Ovary (tissue), 9 donors: ENCODE results near the gene PRICKLE3. TPM values are rescaled to one million over a fixed set of nuclear protein-coding genes. Genes with fewer than 3 reads are reported as not detected.

Source experiments
- DNase-seq, 5 donors: peaks; one replicate each; pipeline ENCODE4 v3.0.0-alpha.2; 2019 to 2020
- H3K27ac ChIP-seq, 2 donors: fragments of 200-600 bp; one replicate each; pipeline versions ENCODE4 v1.5.1 to v1.8.0; 2019 to 2022
- H3K27me3 ChIP-seq: fragments of 200-600 bp; one replicate; pipeline ENCODE4 v1.8.0; 2022
- H3K36me3 ChIP-seq: fragments of 200-600 bp; sonication (generic); one replicate; pipeline ENCODE4 v1.5.1; 2019
- H3K4me1 ChIP-seq: one replicate; pipeline ENCODE4 v1.8.1; 2013; ENCODE audit warnings: mild to moderate bottlenecking, moderate library complexity; ENCODE audit not compliant: insufficient read depth
- H3K4me3 ChIP-seq: fragments of 200-600 bp; sonication (generic); one replicate; pipeline ENCODE4 v1.5.1; 2017
- H3K9me3 ChIP-seq, 2 donors: fragments of 200-600 bp in 1 of 2; sonication (generic) in 1 of 2; one replicate each; pipeline versions ENCODE4 v1.5.1 to v1.8.1; 2013 to 2019; ENCODE audit warnings: mild to moderate bottlenecking in 1 of 2, moderate library complexity in 1 of 2
- CTCF ChIP-seq, 3 donors: fragments of 450-650 bp in 2 of 3; fragments of 200-600 bp in 1 of 3; IDR thresholded peaks; one replicate each; pipeline versions ENCODE4 v1.5.1 to v1.8.0; 2016 to 2022; ENCODE audit warnings: antibody characterized with exemption in 3 of 3, mild to moderate bottlenecking in 1 of 3
- EP300 ChIP-seq: sonication (generic); formaldehyde crosslinking; IDR thresholded peaks from one replicate; pipeline ENCODE4 v1.6.1; 2017; ENCODE audit warnings: antibody characterized with exemption
- POLR2A ChIP-seq: fragments of 450-650 bp; IDR thresholded peaks from one replicate; pipeline ENCODE4 v1.6.1; 2017; ENCODE audit warnings: antibody characterized with exemption, mild to moderate bottlenecking, moderate library complexity
- WGBS, 3 donors: extraction: QIAGEN DNeasy Blood & Tissue Kit in 1 of 3; methylation state at CpG; one replicate each; pipeline versions ENCODE4 v1.1.5 to v1.1.7; 2013 to 2017; 5-methylcytosine and 5-hydroxymethylcytosine counted together
- intact Hi-C, 4 donors: fragments of 100-400 bp; cut with DNase I; formaldehyde crosslinking; loops; one replicate each; pipeline versions ENCODE4 v1.11.0 to v1.15.1; 2022 to 2023
- polyA plus RNA-seq, 2 donors: library from polyadenylated mRNA; stranded (reverse); fragments of 200-250 nt in 1 of 2; fragments of 350-450 nt in 1 of 2; fragmentation: Illumina TruSeq in 1 of 2; extraction: RNeasy Lipid Tissue Mini Kit (QIAGEN cat#74804) in 1 of 2; gene quantifications; one replicate each; pipeline ENCODE4 v1.2.3, GENCODE V29; 2013 to 2014
- total RNA-seq, 7 donors: library from RNA; depleted of rRNA in 2 of 7; stranded (reverse); fragments of >200 nt in 2 of 7; fragmentation: NEBNext Ultra II Directional in 3 of 7; extraction: Animal tissue kit (Norgen Biotek cat#: 25700) in 3 of 7; gene quantifications; one replicate each; pipeline versions ENCODE4 v1.1.0 to v1.2.4, GENCODE V29; 2016 to 2023
- donor health status: DM: no; HTN: no; CAD: no; lungs with moderate emphysema.
- donor health status: DM: no; HTN: no; CAD: no.
- donor health status: Bipolar disorder and iron deficiency.
- donor health status: DM: yes; HTN: yes; CAD: no.
- donor health status: DM: no; HTN: no; CAD: no.
- donor health status: DM: yes; HTN: yes; CAD: no.

Gene PRICKLE3
- total and polyA plus RNA-seq, 9 donors = 3.5 to 15.1 (median 11.4) TPM

DNA sequence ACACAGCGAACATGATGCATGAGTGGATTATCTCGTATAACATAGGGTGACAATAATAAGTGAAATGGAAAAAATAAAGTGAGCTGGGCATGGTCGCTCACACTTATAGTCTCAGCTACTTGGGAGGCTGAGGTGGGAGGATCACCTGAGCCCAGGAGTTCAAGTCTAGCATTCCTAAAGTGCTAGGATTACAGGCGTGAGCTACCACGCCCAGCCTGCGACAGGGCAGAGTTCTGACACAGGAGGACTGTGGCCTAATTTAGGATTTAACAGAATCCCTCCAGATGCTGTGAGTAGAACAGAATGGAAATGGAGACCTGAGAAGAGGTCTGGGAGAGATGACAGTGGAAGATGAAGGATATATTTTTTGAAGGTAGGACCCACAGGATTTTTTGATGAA, 3.4 kb upstream of the PRICKLE3 start:
- Histone ChIP-seq H3K27me3 (no peaks in the 10 kb centered on the region), H3K36me3 (no peaks in the 10 kb centered on the region), H3K4me3 (no peak overlapping the region), H3K27ac (no peak overlapping the region), H3K4me1 (no peaks in the 10 kb centered on the region), H3K9me3 (no peaks in the 10 kb centered on the region)
- intact Hi-C loops = loop anchor here in 1 of 4 donors (5.0 kb wide), 1 partner anchor 732 kb away; no protein-coding TSS in a partner anchor
- no peak for DNase-seq
- WGBS, 3 donors = 73 to 77% (median 76%) methylated on average over 6 of the region's 6 CpGs
- no peak for TF ChIP-seq EP300

- intact Hi-C loops = no loop called here
- H3K27ac ChIP-seq = no peak overlapping the region
- no peak for DNase-seq
Measured at GRCh38 chrX:49188468-49189076, 2.4 kb upstream of the PRICKLE3 start.

DNA sequence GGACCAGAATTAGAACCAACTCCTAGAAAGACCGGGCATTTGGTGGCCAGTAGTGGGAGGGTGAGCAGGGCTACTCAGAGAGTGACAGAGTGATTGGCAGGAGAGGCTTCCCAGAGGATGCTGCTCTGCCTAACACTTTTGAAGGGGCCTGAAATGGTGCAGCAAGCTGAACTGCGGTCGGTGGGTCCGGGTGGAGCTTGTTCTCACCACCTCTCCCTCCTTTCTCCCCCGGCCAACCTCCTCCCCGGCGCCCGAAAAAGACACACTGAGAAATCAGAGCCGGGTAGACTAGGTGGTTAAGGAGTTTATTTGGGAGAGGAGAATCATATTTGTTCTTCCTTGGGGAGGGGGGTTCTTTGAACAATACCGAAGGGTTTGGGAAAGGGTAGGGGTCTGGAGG, 1.4 kb upstream of the PRICKLE3 start:
- 71 to 82% (median 73%) methylated on average over 10 of the region's 10 CpGs for WGBS, 3 donors
- no peak for DNase-seq
- H3K4me1 ChIP-seq = no peaks in the 10 kb centered on the region
- no peaks in the 10 kb centered on the region for H3K9me3 ChIP-seq
- no peaks in the 10 kb centered on the region for H3K27me3 ChIP-seq
- H3K27ac ChIP-seq = no peak overlapping the region
- H3K4me3 ChIP-seq = no peak overlapping the region
- TF ChIP-seq POLR2A (no peak), EP300 (no peak), CTCF (IDR thresholded peaks at IDR 0.05) (no peak)
- intact Hi-C loops = no loop called here
- no peaks in the 10 kb centered on the region for H3K36me3 ChIP-seq

More at GRCh38 chrX:49188468-49189076, 2.4 kb upstream of the PRICKLE3 start:
- H3K27me3 ChIP-seq = no peaks in the 10 kb centered on the region
- H3K9me3 ChIP-seq = no peaks in the 10 kb centered on the region
- H3K36me3 ChIP-seq = no peaks in the 10 kb centered on the region
- WGBS, 3 donors = 57 to 62% (median 59%) methylated on average over 8 of the region's 8 CpGs
- H3K4me3 ChIP-seq = no peak overlapping the region
- no peaks in the 10 kb centered on the region for H3K4me1 ChIP-seq
- TF ChIP-seq EP300 (no peak), CTCF (IDR thresholded peaks at IDR 0.05) (no peak), POLR2A (no peak)

DNA sequence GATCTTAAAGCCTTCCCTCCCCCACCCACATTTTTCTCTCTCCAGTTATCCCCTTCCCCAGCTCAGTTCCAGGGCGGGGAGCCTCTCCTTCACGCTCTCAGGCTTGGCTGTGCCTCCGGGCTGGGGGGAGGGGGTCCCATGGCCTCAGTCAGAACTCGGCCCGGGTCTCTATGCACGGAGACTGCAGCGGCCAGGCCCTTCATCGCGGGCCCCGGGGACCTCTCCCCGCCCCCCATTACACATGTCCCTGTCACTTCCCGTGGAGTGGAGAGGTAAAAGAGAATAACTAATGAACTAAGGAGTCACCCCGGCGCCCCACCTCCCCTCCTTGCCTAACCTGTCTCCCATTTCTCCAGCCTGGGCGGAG, 838 bp upstream of the PRICKLE3 start:
- TF ChIP-seq CTCF (IDR thresholded peaks at IDR 0.05) = no peak
- TF ChIP-seq POLR2A = no peak
- no peak for TF ChIP-seq EP300
- Histone ChIP-seq H3K27me3 (no peaks in the 10 kb centered on the region), H3K36me3 (no peaks in the 10 kb centered on the region), H3K4me1 (no peaks in the 10 kb centered on the region), H3K27ac (peak overlapping the region in 1 of 2 donors; percentile 81), H3K9me3 (no peaks in the 10 kb centered on the region), H3K4me3 (no peak overlapping the region)
- DNase-seq = no peak
- intact Hi-C loops = no loop called here
- WGBS, 3 donors = 64 to 72% (median 69%) methylated on average over 15 of the region's 15 CpGs
